Measurements from ENCODE around the gene C19orf53.
A peak's percentile ranks its signal among the peaks of the same experiment; 100 is the strongest.

C19orf53 gene

GRCh38 chr19:13824703-13825102 lies 50.4 kb downstream of the C19orf53 start:
- no peak overlapping the region for H3K4me3 Mint-ChIP-seq

GRCh38 chr19:13825489-13826441 lies 51.5 kb downstream of the C19orf53 start:
- Mint-ChIP-seq H3K27ac (peak overlapping the region; percentile 15), H3K4me3 (no peak overlapping the region)
- no peak for ATAC-seq

More at GRCh38 chr19:13824703-13825102, 50.4 kb downstream of the C19orf53 start:
- DNase-seq (ENCODE audit: low spot score in 2 of 2) (no peak), ATAC-seq (no peak)
- Mint-ChIP-seq H3K9me3 (no peaks in the 10 kb centered on the region), H3K4me1 (peaks cover 20% of the 10 kb centered on the region), H3K36me3 (peaks cover 68% of the 10 kb centered on the region), H3K27ac (no peak overlapping the region)

GRCh38 chr19:13826652-13827235 lies 52.5 kb downstream of the C19orf53 start:
- peaks cover 71% of the 10 kb centered on the region for H3K36me3 Mint-ChIP-seq
- DNase-seq (ENCODE audit: low spot score in 2 of 2) (no peak), ATAC-seq (no peak)
- H3K4me3 Mint-ChIP-seq: no peak overlapping the region
- peaks cover 20% of the 10 kb centered on the region for H3K4me1 Mint-ChIP-seq
- no peaks in the 10 kb centered on the region for H3K9me3 Mint-ChIP-seq
- no peak overlapping the region for H3K27ac Mint-ChIP-seq

More at GRCh38 chr19:13825489-13826441, 51.5 kb downstream of the C19orf53 start:
- H3K36me3 Mint-ChIP-seq: peaks cover 70% of the 10 kb centered on the region
- no peaks in the 10 kb centered on the region for H3K9me3 Mint-ChIP-seq
- H3K4me1 Mint-ChIP-seq: peaks cover 20% of the 10 kb centered on the region
- no peak for DNase-seq (ENCODE audit: low spot score in 2 of 2)

- no peak for ATAC-seq
- Mint-ChIP-seq H3K4me3 (no peak overlapping the region), H3K4me1 (peaks cover 20% of the 10 kb centered on the region)
Measured at GRCh38 chr19:13827656-13828055, 53.4 kb downstream of the C19orf53 start.

More at GRCh38 chr19:13827656-13828055, 53.4 kb downstream of the C19orf53 start:
- DNase-seq (ENCODE audit: low spot score in 2 of 2): no peak
- no peak overlapping the region for H3K27ac Mint-ChIP-seq
- peaks cover 71% of the 10 kb centered on the region for H3K36me3 Mint-ChIP-seq
- H3K9me3 Mint-ChIP-seq: no peaks in the 10 kb centered on the region
